G401 (cell line): ENCODE measurements around the gene GTPBP3. TPM values are rescaled to one million over a fixed set of nuclear protein-coding genes. Genes with fewer than 3 reads are reported as not detected.

Source experiments
- DNase-seq: peaks from one replicate; pipeline ENCODE4 v3.0.0-alpha.2; 2015; ENCODE audit warnings: low spot score
- in situ Hi-C: cut with HindIII; loops from 2 replicates; pipeline ENCODE4 v1.10.0; 2016; ENCODE audit warnings: low sequenced_read_pairs, mixed read lengths
- total RNA-seq: library from RNA; depleted of rRNA; stranded (reverse); fragments of >200 nt; shearing (Covaris generic); gene quantifications from 2 replicates; pipeline ENCODE4 v1.2.3, GENCODE V29; 2014

GTPBP3 gene
- total RNA-seq, 1 experiment from 2014 or later = 41.1 TPM

GRCh38 chr19:17338433-17339078, 1.2 kb downstream of the GTPBP3 start:
- in situ Hi-C loops = no loop called here

GRCh38 chr19:17339088-17339741, 1.9 kb downstream of the GTPBP3 start:
- no peak for DNase-seq
- in situ Hi-C loops = no loop called here

More at GRCh38 chr19:17338433-17339078, 1.2 kb downstream of the GTPBP3 start:
- DNase-seq = no peak

GRCh38 chr19:17340302-17340870, 3.0 kb downstream of the GTPBP3 start:
- DNase-seq = peak; percentile 28
- in situ Hi-C loops = no loop called here

GRCh38 chr19:17340871-17341357, 3.6 kb downstream of the GTPBP3 start:
- in situ Hi-C loops = no loop called here
- no peak for DNase-seq

- DNase-seq = no peak
- in situ Hi-C loops = no loop called here
These were observed 4.0 kb downstream of the GTPBP3 start for GRCh38 chr19:17341386-17341785.

GRCh38 chr19:17341845-17342244, 4.5 kb downstream of the GTPBP3 start:
- in situ Hi-C loops = no loop called here
- DNase-seq = no peak

- in situ Hi-C loops = no loop called here
- peak; percentile 69 for DNase-seq
These were observed 8.8 kb downstream of the GTPBP3 start for GRCh38 chr19:17346109-17346671.

GRCh38 chr19:17347361-17347760, 10.0 kb downstream of the GTPBP3 start:
- DNase-seq = no peak
- in situ Hi-C loops = no loop called here

- in situ Hi-C loops = no loop called here
- DNase-seq = no peak
These were observed 10.5 kb downstream of the GTPBP3 start for GRCh38 chr19:17347877-17348276.

GRCh38 chr19:17348700-17349099, 11.3 kb downstream of the GTPBP3 start:
- DNase-seq = no peak
- in situ Hi-C loops = no loop called here

- DNase-seq = no peak
- in situ Hi-C loops = no loop called here
These were observed 14.6 kb downstream of the GTPBP3 start for GRCh38 chr19:17351815-17352435.

GRCh38 chr19:17352608-17353280, 15.4 kb downstream of the GTPBP3 start:
- in situ Hi-C loops = no loop called here
- no peak for DNase-seq

- no peak for DNase-seq
- in situ Hi-C loops = no loop called here
These were observed 16.0 kb downstream of the GTPBP3 start for GRCh38 chr19:17353386-17353785.

- in situ Hi-C loops = no loop called here
- DNase-seq = no peak
These were observed 19.8 kb downstream of the GTPBP3 start for GRCh38 chr19:17357078-17357666.

GRCh38 chr19:17357724-17358123, 20.4 kb downstream of the GTPBP3 start:
- no peak for DNase-seq
- in situ Hi-C loops = no loop called here

GRCh38 chr19:17358395-17358794, 21.0 kb downstream of the GTPBP3 start:
- DNase-seq = no peak
- in situ Hi-C loops = no loop called here

GRCh38 chr19:17359905-17360800, 22.8 kb downstream of the GTPBP3 start:
- no peak for DNase-seq
- in situ Hi-C loops = no loop called here
